Measurements from ENCODE around the gene NKX1-2.

Gene NKX1-2

DNA sequence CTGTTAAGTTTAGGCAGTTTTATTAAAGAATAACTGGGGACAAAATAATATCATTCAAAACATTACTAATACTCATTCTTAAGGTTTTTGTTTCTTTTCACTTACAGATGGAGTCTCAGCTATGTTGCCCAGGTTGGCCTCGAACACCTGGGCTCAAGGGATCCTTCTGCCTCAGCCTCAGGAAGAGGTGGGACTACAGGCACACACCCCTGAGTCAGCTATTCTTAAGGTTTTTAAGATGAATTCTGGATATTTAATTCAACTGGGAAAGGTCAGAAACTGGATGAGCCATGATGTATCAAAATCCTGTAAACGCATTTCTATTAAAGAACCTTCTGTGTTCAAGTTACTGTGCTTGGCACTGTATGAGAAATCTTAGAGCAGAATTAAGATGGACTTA is 34.6 kb downstream of the NKX1-2 start:
- no peak for DNase-seq (ENCODE audit: low spot score)

- DNase-seq (ENCODE audit: low spot score): peak; percentile 54
Measured at GRCh38 chr10:124414076-124414475, 35.8 kb downstream of the NKX1-2 start.

DNA sequence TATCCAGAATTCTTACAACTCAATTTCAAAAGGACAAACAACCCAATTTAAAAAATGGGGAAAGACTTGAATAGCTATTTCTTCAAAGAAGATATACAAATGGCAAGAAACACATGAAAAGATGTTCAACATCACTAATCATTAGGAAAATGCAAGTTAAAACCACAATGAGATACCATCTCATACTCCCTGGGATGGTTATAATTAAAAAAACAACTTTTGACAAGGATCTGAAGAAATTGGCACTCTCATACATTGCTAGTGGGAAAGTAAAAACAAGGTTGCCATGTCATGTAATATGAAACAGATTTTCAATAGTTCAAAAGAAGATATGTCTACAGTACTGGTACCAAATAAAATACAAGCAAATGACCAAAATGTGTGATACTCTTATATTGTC is 40.1 kb downstream of the NKX1-2 start:
- no peak for DNase-seq (ENCODE audit: low spot score)

- no peak for DNase-seq (ENCODE audit: low spot score)
Measured at GRCh38 chr10:124408357-124408756, 41.5 kb downstream of the NKX1-2 start.

GRCh38 chr10:124407456-124407855 is 42.4 kb downstream of the NKX1-2 start:
- no peak for DNase-seq (ENCODE audit: low spot score)

DNA sequence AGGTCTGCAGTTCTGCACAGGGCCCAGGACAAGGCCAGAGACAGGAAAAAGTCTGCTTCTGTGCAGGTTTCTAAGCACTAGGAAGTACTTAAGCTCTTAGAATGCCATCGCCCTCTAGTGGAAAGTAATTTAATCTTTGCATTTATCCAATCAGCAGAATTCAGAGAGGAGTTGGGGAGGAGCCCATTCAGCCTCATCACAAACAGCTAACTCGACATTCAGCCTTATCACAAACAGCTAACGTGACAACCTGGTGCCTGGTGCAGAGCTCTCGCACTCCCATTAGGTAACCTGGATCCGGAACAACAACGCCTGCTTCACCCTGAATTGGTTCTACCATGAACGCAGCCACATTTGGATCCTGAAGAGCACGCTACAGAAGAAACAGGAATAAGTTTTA is 46.3 kb downstream of the NKX1-2 start:
- peak; percentile 73 for DNase-seq (ENCODE audit: low spot score)

DNA sequence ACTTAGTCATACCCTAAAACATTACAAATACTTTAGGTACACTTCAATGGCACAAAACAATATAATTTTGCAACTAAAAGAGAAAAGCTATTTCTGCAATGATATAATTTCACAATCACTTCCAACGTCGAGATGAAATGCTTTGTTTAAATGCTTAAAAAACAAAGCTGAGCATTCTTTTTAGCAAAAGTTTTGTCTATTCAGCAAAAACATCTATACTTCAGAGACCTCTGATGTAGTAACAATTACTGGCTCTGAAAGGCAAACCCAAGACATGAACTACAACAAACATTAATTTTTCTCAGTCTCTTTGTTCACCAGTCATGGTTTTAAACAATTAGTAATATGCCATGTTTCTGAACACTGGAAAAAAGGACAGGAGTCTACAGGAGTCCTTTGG is 47.6 kb downstream of the NKX1-2 start:
- DNase-seq (ENCODE audit: low spot score): no peak

DNA sequence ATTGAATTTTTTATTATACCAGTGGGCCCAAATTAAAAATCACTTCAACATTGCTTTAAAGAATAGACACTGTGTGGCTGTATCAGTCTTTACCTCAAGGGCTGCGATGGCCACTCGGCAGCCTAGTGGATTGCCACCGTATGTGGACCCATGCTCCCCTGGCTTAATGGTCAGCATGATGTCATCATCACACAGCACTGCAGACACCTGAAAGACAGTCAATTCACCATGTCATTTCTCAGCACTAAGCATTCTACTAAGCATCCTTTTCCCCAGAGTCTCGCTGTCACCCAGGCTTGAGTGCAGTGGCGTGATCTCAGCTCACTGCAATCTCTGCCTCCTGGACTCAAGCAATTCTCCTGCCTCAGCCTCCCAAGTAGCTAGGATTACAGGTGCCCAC is 48.2 kb downstream of the NKX1-2 start:
- DNase-seq (ENCODE audit: low spot score): no peak

Measured in globus pallidus (tissue), 1 donor.